ENCODE measurements around the gene ABCG4. TPM values are rescaled to one million over a fixed set of nuclear protein-coding genes. Genes with fewer than 3 reads are reported as not detected.

The ABCG4 gene
- total and polyA plus RNA-seq, 9 of the 15 experiments (the other 6 are each of a cell fraction or from before 2014, with no cell fraction given) = 0.03 to 0.11 (median 0.07) TPM; not detected in 4

DNA sequence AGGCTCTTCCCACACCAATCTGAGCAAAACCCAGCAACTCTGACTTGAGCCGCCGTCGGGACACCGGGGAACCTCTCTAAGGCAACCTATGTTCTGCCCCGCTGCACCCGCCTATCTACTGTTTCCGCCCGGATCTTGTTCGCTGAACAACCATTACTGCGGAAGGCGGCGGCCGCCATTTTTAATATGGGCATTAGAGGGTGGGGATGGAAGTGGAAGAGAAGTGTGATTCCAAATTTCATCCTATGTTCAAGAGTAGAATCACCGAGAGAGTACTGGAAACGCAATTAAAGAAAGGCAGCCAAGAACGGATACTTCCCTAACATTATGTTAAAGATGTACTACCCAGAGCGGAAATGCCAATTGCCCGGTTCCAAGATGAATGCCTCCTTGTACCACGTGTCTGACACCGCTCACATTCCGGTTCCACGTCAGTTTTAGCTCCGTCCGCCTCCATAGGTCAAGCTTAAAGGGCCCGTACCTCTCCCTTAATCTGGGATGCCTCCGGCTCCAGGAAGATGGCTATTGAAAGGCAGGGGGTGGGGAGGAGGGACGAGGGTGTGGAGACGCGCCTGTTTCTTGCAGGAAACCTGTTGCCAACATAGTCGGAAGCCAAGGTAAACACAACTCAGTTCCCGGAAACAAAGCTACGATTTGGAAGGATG is 47.0 kb upstream of the ABCG4 start, which contains the start of gene DPAGT1 (continued):
- TF ChIP-seq, protein P1, sequence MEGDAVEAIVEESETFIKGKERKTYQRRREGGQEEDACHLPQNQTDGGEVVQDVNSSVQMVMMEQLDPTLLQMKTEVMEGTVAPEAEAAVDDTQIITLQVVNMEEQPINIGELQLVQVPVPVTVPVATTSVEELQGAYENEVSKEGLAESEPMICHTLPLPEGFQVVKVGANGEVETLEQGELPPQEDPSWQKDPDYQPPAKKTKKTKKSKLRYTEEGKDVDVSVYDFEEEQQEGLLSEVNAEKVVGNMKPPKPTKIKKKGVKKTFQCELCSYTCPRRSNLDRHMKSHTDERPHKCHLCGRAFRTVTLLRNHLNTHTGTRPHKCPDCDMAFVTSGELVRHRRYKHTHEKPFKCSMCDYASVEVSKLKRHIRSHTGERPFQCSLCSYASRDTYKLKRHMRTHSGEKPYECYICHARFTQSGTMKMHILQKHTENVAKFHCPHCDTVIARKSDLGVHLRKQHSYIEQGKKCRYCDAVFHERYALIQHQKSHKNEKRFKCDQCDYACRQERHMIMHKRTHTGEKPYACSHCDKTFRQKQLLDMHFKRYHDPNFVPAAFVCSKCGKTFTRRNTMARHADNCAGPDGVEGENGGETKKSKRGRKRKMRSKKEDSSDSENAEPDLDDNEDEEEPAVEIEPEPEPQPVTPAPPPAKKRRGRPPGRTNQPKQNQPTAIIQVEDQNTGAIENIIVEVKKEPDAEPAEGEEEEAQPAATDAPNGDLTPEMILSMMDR (IDR thresholded peaks at IDR 0.05 in 2 of 3, conservative IDR thresholded peaks at IDR 0.05 in 1 of 3; ENCODE audit: insufficient read depth in 2 of 3, low read depth in 1 of 3, low read length in 3 of 3) = no peak
- no peak for TF ChIP-seq SUPT5H (IDR thresholded peaks at IDR 0.05)
- TF ChIP-seq FOXP1 (CRISPR knock-in tag; IDR thresholded peaks at IDR 0.05) = no peak
- no peak for TF ChIP-seq SRSF3 (IDR thresholded peaks at IDR 0.05; ENCODE audit: insufficient read depth, low read length)
- TF ChIP-seq GATAD2B (IDR thresholded peaks at IDR 0.05; ENCODE audit: borderline replicate concordance) = no peak; the same call in 1 of the 2 replicates
- TF ChIP-seq CBX5 (IDR thresholded peaks at IDR 0.05; ENCODE audit: borderline replicate concordance, low read depth) = no peak
- peak; percentile 65 for TF ChIP-seq CBFA2T2 (conservative IDR thresholded peaks at IDR 0.05)
- TF ChIP-seq, protein P2, sequence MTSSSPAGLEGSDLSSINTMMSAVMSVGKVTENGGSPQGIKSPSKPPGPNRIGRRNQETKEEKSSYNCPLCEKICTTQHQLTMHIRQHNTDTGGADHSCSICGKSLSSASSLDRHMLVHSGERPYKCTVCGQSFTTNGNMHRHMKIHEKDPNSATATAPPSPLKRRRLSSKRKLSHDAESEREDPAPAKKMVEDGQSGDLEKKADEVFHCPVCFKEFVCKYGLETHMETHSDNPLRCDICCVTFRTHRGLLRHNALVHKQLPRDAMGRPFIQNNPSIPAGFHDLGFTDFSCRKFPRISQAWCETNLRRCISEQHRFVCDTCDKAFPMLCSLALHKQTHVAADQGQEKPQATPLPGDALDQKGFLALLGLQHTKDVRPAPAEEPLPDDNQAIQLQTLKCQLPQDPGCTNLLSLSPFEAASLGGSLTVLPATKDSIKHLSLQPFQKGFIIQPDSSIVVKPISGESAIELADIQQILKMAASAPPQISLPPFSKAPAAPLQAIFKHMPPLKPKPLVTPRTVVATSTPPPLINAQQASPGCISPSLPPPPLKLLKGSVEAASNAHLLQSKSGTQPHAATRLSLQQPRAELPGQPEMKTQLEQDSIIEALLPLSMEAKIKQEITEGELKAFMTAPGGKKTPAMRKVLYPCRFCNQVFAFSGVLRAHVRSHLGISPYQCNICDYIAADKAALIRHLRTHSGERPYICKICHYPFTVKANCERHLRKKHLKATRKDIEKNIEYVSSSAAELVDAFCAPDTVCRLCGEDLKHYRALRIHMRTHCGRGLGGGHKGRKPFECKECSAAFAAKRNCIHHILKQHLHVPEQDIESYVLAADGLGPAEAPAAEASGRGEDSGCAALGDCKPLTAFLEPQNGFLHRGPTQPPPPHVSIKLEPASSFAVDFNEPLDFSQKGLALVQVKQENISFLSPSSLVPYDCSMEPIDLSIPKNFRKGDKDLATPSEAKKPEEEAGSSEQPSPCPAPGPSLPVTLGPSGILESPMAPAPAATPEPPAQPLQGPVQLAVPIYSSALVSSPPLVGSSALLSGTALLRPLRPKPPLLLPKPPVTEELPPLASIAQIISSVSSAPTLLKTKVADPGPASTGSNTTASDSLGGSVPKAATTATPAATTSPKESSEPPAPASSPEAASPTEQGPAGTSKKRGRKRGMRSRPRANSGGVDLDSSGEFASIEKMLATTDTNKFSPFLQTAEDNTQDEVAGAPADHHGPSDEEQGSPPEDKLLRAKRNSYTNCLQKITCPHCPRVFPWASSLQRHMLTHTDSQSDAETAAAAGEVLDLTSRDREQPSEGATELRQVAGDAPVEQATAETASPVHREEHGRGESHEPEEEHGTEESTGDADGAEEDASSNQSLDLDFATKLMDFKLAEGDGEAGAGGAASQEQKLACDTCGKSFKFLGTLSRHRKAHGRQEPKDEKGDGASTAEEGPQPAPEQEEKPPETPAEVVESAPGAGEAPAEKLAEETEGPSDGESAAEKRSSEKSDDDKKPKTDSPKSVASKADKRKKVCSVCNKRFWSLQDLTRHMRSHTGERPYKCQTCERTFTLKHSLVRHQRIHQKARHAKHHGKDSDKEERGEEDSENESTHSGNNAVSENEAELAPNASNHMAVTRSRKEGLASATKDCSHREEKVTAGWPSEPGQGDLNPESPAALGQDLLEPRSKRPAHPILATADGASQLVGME (CRISPR knock-in tag; IDR thresholded peaks at IDR 0.05) = peak; percentile 36; the same call in 1 of the 2 replicates
- no peak for TF ChIP-seq HLTF (IDR thresholded peaks at IDR 0.05)
- no peak for TF ChIP-seq PML (IDR thresholded peaks at IDR 0.05; ENCODE audit: low read length)
- TF ChIP-seq, protein P3, sequence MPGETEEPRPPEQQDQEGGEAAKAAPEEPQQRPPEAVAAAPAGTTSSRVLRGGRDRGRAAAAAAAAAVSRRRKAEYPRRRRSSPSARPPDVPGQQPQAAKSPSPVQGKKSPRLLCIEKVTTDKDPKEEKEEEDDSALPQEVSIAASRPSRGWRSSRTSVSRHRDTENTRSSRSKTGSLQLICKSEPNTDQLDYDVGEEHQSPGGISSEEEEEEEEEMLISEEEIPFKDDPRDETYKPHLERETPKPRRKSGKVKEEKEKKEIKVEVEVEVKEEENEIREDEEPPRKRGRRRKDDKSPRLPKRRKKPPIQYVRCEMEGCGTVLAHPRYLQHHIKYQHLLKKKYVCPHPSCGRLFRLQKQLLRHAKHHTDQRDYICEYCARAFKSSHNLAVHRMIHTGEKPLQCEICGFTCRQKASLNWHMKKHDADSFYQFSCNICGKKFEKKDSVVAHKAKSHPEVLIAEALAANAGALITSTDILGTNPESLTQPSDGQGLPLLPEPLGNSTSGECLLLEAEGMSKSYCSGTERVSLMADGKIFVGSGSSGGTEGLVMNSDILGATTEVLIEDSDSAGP (CRISPR knock-in tag; IDR thresholded peaks at IDR 0.05) = peak; percentile 99
- no peak for TF ChIP-seq EGR1 (conservative IDR thresholded peaks at IDR 0.05)
- no peak for TF ChIP-seq POLR2G (IDR thresholded peaks at IDR 0.05; ENCODE audit: low read depth, low read length)
- TF ChIP-seq SMAD1 (IDR thresholded peaks at IDR 0.05; ENCODE audit: low read depth, low read length, partially characterized antibody) = peak; percentile 22
- peak; percentile 55 to 80; a peak in 2 of 4 replicates for TF ChIP-seq ARNT (IDR thresholded peaks at IDR 0.05)
- TF ChIP-seq, protein P4, sequence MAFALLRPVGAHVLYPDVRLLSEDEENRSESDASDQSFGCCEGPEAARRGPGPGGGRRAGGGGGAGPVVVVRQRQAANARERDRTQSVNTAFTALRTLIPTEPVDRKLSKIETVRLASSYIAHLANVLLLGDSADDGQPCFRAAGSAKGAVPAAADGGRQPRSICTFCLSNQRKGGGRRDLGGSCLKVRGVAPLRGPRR (CRISPR knock-in tag; IDR thresholded peaks at IDR 0.05) = no peak
- TF ChIP-seq, protein P5, sequence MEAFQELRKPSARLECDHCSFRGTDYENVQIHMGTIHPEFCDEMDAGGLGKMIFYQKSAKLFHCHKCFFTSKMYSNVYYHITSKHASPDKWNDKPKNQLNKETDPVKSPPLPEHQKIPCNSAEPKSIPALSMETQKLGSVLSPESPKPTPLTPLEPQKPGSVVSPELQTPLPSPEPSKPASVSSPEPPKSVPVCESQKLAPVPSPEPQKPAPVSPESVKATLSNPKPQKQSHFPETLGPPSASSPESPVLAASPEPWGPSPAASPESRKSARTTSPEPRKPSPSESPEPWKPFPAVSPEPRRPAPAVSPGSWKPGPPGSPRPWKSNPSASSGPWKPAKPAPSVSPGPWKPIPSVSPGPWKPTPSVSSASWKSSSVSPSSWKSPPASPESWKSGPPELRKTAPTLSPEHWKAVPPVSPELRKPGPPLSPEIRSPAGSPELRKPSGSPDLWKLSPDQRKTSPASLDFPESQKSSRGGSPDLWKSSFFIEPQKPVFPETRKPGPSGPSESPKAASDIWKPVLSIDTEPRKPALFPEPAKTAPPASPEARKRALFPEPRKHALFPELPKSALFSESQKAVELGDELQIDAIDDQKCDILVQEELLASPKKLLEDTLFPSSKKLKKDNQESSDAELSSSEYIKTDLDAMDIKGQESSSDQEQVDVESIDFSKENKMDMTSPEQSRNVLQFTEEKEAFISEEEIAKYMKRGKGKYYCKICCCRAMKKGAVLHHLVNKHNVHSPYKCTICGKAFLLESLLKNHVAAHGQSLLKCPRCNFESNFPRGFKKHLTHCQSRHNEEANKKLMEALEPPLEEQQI (IDR thresholded peaks at IDR 0.05) = no peak
